HT1080 (cell line): ENCODE measurements around the gene SLC8B1. TPM values are rescaled to one million over a fixed set of nuclear protein-coding genes. Genes with fewer than 3 reads are reported as not detected.

Experiments used
- DNase-seq: peaks from one replicate; pipeline ENCODE4 v3.0.0-alpha.2; 2015; ENCODE audit warnings: low read depth
- small RNA-seq: library from RNA; depleted of rRNA; stranded (forward); fragments of <200 nt; gene quantifications from one replicate; pipeline ENCODE3, GENCODE V24; 2014
- total RNA-seq: library from RNA; depleted of rRNA; stranded (reverse); fragments of >200 nt; shearing (Covaris generic); gene quantifications from 2 replicates; pipeline ENCODE4 v1.2.3, GENCODE V29; 2014; rRNA removed

SLC8B1 gene
- total RNA-seq, 1 experiment from 2014 or later = 9.2 TPM

DNA sequence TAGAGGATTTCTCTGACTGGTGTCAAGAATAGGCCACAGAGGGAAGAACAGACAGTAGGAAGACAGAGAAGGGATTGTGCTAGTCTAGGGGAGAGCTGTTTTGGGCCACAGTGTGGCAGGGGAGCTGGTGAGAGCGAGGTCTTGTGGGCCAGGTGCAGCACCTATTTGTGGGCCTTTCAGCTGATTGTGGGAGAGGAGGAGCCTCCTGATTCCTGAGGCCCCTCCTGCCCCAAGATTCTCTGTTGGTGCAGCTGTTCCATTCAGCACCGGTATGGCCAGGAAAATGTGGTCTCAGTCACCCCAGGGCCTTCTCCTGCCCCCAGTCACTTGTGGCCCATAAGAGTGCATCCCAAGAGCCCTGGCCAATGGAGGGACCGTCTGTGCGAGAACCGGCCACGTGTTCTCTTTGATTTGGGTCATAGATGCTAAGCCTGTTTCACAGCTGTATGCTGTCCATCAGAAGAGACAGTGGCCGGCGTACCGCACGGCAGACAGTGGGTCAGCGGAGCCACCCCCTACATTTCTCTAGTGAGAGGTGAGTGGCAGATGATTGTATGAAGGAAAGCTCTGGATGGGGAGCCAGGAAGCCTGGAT, 86.0 kb downstream of the SLC8B1 start:
- no peak for DNase-seq

Small RNA genes lying within 50 kb of the gene (small RNA-seq; reads per million reads assigned to genes)
- not detected for gene MIR6762

Other genes with a start within 250 kb of the SLC8B1 start
- not detected in 2 replicates for gene RASAL1, start 199.3 kb downstream of the SLC8B1 start, total RNA-seq
- not detected in 2 replicates for gene CFAP73, start 185.4 kb downstream of the SLC8B1 start, total RNA-seq
- 85.1 and 86.1 TPM in 2 replicates for gene DDX54, start 149.6 kb downstream of the SLC8B1 start, total RNA-seq
- gene RITA1, start 149.4 kb downstream of the SLC8B1 start, total RNA-seq = 50.0 and 58.8 TPM in 2 replicates
- 10.2 and 12.1 TPM in 2 replicates for gene TPCN1, start 113.6 kb downstream of the SLC8B1 start, total RNA-seq
- 9.6 and 11.7 TPM in 2 replicates for gene PLBD2, start 23.5 kb upstream of the SLC8B1 start, total RNA-seq
- gene SDS, start 68.8 kb upstream of the SLC8B1 start, total RNA-seq = 0.11 TPM in 1 of 2 replicates, not detected in the other
- gene SDSL, start 87.3 kb upstream of the SLC8B1 start, total RNA-seq = 3.9 TPM in 2 replicates
- gene LHX5, start 136.8 kb upstream of the SLC8B1 start, total RNA-seq = not detected in 2 replicates